Activated naive CD4-positive, alpha-beta T cell treated with anti-CD3 and anti-CD28 coated beads for 36 hours (primary cell): ENCODE results near the gene CKM. TPM values are rescaled to one million over a fixed set of nuclear protein-coding genes. Genes with fewer than 3 reads are reported as not detected.

ENCODE experiments used
- CTCF ChIA-PET: fragments of 350-600 bp; sonication (Branson Sonifier 250); formaldehyde crosslinking; loops from one replicate; lab custom pipeline; 2021; ENCODE audit warnings: antibody characterized with exemption; lab: Charles Lee
- DNase-seq: peaks from one replicate; pipeline ENCODE4 v3.0.0-alpha.2; 2020
- H3K27ac Mint-ChIP-seq: one replicate; pipeline ENCODE4 v1.8.0; 2021; ENCODE audit warnings: mild to moderate bottlenecking, mixed read lengths
- H3K27me3 Mint-ChIP-seq: one replicate; pipeline ENCODE4 v1.8.0; 2021; ENCODE audit warnings: low read depth, mixed read lengths
- H3K36me3 Mint-ChIP-seq: one replicate; pipeline ENCODE4 v1.8.0; 2021; ENCODE audit warnings: low read depth, mixed read lengths
- H3K4me1 Mint-ChIP-seq: one replicate; pipeline ENCODE4 v1.8.0; 2021; ENCODE audit warnings: low read depth, mixed read lengths
- H3K4me3 Mint-ChIP-seq: one replicate; pipeline ENCODE4 v1.8.0; 2021; ENCODE audit warnings: mild to moderate bottlenecking, moderate library complexity, mixed read lengths
- H3K9me3 Mint-ChIP-seq: one replicate; pipeline ENCODE4 v1.8.0; 2021; ENCODE audit warnings: mixed read lengths
- intact Hi-C: fragments of 100-400 bp; cut with micrococcal nuclease; formaldehyde crosslinking; loops from one replicate; pipeline ENCODE4 v1.15.1; 2023
- total RNA-seq, 2 experiments: library from RNA; stranded (reverse); gene quantifications; one replicate each; pipeline ENCODE4 v1.2.3, GENCODE V29; 2021

The CKM gene
- total RNA-seq, 2 experiments from 2014 or later = not detected

- DNase-seq = no peak
- CTCF ChIA-PET = no interaction called here
- no peak overlapping the region for H3K4me3 Mint-ChIP-seq
- H3K27me3 Mint-ChIP-seq = no peaks in the 10 kb centered on the region
- no peaks in the 10 kb centered on the region for H3K9me3 Mint-ChIP-seq
- H3K36me3 Mint-ChIP-seq = peaks cover 16% of the 10 kb centered on the region
- no peak overlapping the region for H3K27ac Mint-ChIP-seq
- intact Hi-C loops = no loop called here
- no peaks in the 10 kb centered on the region for H3K4me1 Mint-ChIP-seq
These were observed 32.7 kb upstream of the CKM start for GRCh38 chr19:45355402-45355801.

DNA sequence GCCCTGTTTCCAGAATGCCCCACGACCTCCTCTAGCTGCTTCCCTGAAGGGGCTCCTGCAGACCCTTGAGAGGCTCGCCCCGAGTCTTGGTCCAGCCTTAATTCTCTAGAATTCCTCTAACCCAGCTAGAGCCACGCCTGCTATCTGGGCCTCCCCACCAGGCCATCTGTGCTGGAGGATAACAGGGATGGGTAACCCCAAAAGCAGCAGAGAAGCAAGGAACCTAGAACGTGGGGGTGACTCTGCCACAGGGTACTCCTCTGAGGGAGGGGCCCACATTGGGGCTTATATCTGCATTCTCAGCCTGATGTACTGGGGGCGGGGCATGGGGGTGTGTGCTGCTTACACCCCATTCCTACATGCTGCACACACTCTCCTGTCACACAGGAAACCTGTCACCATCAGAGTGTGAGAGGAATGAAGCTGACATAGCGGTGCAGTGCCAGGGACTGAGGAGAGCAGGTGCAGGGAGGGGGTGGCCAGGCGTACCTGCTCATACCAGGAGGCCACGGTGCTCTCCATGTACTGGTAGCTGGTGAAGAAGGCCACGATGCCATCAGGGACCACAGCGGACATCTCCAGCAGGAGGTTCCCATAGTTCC, 31.7 kb upstream of the CKM start:
- CTCF ChIA-PET = no interaction called here
- intact Hi-C loops = no loop called here
- H3K27ac Mint-ChIP-seq = no peak overlapping the region
- no peaks in the 10 kb centered on the region for H3K9me3 Mint-ChIP-seq
- DNase-seq = no peak
- H3K4me1 Mint-ChIP-seq = no peaks in the 10 kb centered on the region
- H3K27me3 Mint-ChIP-seq = no peaks in the 10 kb centered on the region
- H3K4me3 Mint-ChIP-seq = no peak overlapping the region
- peaks cover 15% of the 10 kb centered on the region for H3K36me3 Mint-ChIP-seq

DNA sequence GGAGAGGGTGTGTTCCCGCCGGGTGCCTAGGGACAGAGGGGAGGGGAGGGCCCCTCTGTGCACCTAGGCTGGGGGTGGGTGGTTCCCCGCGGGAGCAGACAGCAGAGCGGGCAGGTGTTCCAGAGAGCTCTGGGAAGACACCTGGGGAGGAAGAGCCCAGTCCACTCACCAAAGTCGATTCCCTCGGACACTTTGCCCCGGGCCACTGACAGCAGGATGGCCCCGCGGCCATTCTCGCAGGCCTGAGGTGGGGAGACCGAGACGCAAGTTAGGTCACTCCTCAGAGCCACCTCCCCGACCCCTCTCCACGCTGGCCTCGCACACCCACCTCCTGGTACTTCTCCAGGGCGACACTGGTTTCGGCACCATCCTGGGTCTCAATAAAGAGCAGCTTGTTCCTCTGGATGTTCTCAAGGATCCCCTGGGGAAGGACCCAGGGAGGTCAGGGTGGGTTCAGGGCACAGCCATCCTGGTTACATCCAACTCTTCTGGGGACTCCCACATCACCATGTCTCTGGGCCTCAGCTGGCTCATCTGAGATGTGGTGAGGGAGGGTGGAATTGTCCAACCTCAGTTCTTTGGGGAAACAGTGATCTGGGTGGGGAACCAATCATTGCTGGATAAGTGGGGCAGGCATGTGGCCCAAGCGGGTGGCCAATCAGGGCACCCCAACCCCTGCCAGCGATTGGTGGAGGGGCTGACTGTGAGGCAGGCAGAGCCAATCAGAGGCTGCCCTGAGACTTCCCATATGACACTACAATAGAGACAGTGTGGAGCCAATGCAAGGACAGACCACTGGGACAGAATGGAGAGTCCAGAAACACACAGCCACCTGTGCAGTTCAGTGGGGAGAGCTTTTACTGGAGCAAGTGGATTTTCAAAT, 30.5 kb upstream of the CKM start:
- no peak for DNase-seq
- Mint-ChIP-seq H3K4me1 (no peaks in the 10 kb centered on the region), H3K27ac (no peak overlapping the region), H3K36me3 (peaks cover 15% of the 10 kb centered on the region), H3K9me3 (no peaks in the 10 kb centered on the region), H3K4me3 (no peak overlapping the region), H3K27me3 (no peaks in the 10 kb centered on the region)
- CTCF ChIA-PET = interaction anchor here (1.0 kb wide), 1 partner anchor 14 kb away, joined by 3 read pairs; no protein-coding TSS in a partner anchor
- intact Hi-C loops = no loop called here

DNA sequence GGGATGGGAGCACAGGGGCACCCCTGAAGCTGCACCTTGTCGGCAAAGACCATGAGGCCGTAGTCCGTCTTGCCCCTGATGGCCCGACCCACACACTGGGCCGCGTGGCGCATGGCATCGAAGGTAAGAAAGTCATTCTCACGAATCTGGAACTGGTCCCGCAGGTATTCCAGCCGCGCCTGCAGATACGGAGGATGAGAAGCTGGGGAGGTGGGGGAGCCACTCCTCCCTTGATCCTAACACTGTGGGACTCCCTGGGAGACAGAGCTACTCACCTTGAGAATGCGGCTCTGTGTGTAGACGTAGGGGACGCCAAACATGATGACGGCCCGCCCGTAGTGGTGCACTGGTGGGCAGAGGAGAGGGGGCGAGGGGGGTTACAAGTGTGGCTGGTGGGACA, 29.8 kb upstream of the CKM start:
- no peak overlapping the region for H3K27ac Mint-ChIP-seq
- CTCF ChIA-PET = interaction anchor here (1.0 kb wide), 1 partner anchor 13 kb away, joined by 3 read pairs; no protein-coding TSS in a partner anchor
- no peaks in the 10 kb centered on the region for H3K9me3 Mint-ChIP-seq
- peaks cover 15% of the 10 kb centered on the region for H3K36me3 Mint-ChIP-seq
- no peak overlapping the region for H3K4me3 Mint-ChIP-seq
- intact Hi-C loops = no loop called here
- DNase-seq = no peak
- no peaks in the 10 kb centered on the region for H3K27me3 Mint-ChIP-seq
- H3K4me1 Mint-ChIP-seq = no peaks in the 10 kb centered on the region

GRCh38 chr19:45352062-45352461, 29.4 kb upstream of the CKM start:
- Mint-ChIP-seq H3K9me3 (no peaks in the 10 kb centered on the region), H3K4me1 (no peaks in the 10 kb centered on the region), H3K36me3 (peaks cover 11% of the 10 kb centered on the region), H3K4me3 (no peak overlapping the region), H3K27me3 (no peaks in the 10 kb centered on the region), H3K27ac (no peak overlapping the region)
- intact Hi-C loops = no loop called here
- CTCF ChIA-PET = interaction anchor here (1.0 kb wide), 1 partner anchor 13 kb away, joined by 3 read pairs; no protein-coding TSS in a partner anchor
- no peak for DNase-seq

- no peak for DNase-seq
- H3K36me3 Mint-ChIP-seq = peaks cover 10% of the 10 kb centered on the region
- no peaks in the 10 kb centered on the region for H3K4me1 Mint-ChIP-seq
- no peak overlapping the region for H3K4me3 Mint-ChIP-seq
- intact Hi-C loops = no loop called here
- H3K27me3 Mint-ChIP-seq = no peaks in the 10 kb centered on the region
- no peaks in the 10 kb centered on the region for H3K9me3 Mint-ChIP-seq
- CTCF ChIA-PET = no interaction called here
- no peak overlapping the region for H3K27ac Mint-ChIP-seq
These were observed 28.8 kb upstream of the CKM start for GRCh38 chr19:45351401-45351952.

- CTCF ChIA-PET = interaction anchor here (0.6 kb wide), 1 partner anchor 362 kb away, joined by 3 read pairs; no protein-coding TSS in a partner anchor
- intact Hi-C loops = no loop called here
These were observed 27.9 kb upstream of the CKM start for GRCh38 chr19:45350477-45351058.

GRCh38 chr19:45349430-45349941, 26.8 kb upstream of the CKM start:
- Mint-ChIP-seq H3K9me3 (no peaks in the 10 kb centered on the region), H3K27me3 (peaks cover 13% of the 10 kb centered on the region), H3K36me3 (peaks cover 3% of the 10 kb centered on the region), H3K4me1 (no peaks in the 10 kb centered on the region), H3K27ac (no peak overlapping the region), H3K4me3 (no peak overlapping the region)
- CTCF ChIA-PET = no interaction called here
- DNase-seq = no peak
- intact Hi-C loops = no loop called here

More at GRCh38 chr19:45350477-45351058, 27.9 kb upstream of the CKM start:
- Mint-ChIP-seq H3K9me3 (no peaks in the 10 kb centered on the region), H3K36me3 (peaks cover 6% of the 10 kb centered on the region), H3K27me3 (peaks cover 7% of the 10 kb centered on the region), H3K27ac (peak overlapping the region; percentile 13), H3K4me1 (no peaks in the 10 kb centered on the region), H3K4me3 (no peak overlapping the region)
- no peak for DNase-seq

GRCh38 chr19:45349126-45349415, 26.4 kb upstream of the CKM start:
- Mint-ChIP-seq H3K4me3 (no peak overlapping the region), H3K36me3 (peaks cover 3% of the 10 kb centered on the region)

DNA sequence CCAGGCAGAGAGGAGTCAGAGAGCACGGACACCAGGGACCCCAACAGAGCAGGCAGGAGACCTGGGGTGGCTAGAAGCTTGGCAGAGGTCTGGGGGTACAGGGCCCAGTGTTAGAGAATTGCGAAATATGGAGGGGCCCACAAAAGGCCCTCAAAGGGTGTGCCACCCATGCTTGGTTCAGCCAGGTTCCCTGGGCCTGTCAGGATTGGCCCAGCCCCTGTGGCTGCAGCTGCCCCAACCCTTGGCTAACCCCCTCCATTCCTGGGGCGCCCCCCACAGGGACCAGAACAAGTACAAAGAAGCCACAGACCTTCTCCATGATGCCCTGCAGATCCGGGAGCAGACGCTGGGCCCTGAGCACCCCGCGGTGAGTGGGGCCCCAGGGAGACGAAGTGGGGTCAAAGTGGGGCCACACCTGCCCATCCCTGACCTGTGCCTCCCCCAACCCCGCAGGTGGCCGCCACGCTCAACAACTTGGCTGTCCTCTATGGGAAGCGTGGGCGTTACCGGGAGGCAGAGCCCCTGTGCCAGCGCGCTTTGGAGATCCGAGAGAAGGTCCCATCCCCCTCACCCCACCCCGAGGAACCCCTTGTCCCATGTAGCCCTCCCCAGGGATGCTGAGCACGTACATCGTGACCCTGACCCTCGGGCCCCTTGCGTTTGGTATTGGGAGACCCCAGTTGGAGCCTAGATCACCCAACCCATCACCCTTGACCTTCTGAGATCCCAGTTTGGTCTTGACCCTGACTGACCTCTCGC, 25.9 kb upstream of the CKM start:
- peaks cover 17% of the 10 kb centered on the region for H3K27me3 Mint-ChIP-seq
- H3K27ac Mint-ChIP-seq = no peak overlapping the region
- H3K4me3 Mint-ChIP-seq = no peak overlapping the region
- H3K4me1 Mint-ChIP-seq = no peaks in the 10 kb centered on the region
- DNase-seq = no peak
- no peaks in the 10 kb centered on the region for H3K9me3 Mint-ChIP-seq
- CTCF ChIA-PET = no interaction called here
- intact Hi-C loops = no loop called here
- peaks cover 2% of the 10 kb centered on the region for H3K36me3 Mint-ChIP-seq

More at GRCh38 chr19:45349126-45349415, 26.4 kb upstream of the CKM start:
- peaks cover 16% of the 10 kb centered on the region for H3K27me3 Mint-ChIP-seq
- no peaks in the 10 kb centered on the region for H3K9me3 Mint-ChIP-seq
- H3K27ac Mint-ChIP-seq = no peak overlapping the region
- intact Hi-C loops = no loop called here
- CTCF ChIA-PET = no interaction called here
- H3K4me1 Mint-ChIP-seq = no peaks in the 10 kb centered on the region
- no peak for DNase-seq

DNA sequence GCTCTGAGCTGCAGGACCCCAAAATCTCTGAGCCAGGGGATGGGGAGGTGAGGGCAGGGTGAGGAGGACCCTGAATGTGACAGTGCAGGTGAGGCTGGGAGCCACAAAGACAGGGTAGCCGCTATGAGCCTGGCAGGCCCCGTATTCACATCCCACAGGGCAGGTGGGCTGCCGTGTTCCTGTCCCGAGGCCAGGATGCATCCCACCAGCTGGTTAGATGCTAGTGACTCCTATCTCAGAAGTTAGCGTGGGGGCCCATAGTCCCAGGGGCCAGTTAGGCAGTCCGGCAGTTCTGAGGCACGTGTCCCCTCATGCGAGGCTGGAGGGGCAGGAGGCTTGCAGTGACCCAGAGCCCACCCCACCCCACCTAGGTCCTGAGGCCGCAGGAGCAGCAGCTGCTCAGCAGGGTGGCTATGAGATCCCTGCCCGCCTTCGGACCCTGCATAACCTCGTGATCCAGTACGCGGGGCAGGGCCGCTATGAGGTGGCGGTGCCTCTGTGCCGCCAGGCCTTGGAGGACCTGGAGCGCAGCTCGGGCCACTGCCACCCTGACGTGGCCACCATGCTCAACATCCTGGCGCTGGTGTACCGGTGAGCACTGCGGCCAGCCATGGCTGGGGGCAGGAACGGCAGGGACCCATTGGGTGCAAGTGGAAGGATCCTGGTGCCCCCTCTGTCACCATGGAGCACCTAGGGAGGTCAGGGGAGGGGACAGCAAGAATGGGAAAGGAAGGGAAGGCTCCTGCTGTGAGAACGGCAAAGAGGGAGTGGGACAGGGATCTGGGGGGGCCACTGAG, 25.1 kb upstream of the CKM start:
- no peak for DNase-seq
- no peaks in the 10 kb centered on the region for H3K36me3 Mint-ChIP-seq
- CTCF ChIA-PET = no interaction called here

More for the DNA sequence above, 25.1 kb upstream of the CKM start:
- Mint-ChIP-seq H3K4me1 (no peaks in the 10 kb centered on the region), H3K9me3 (no peaks in the 10 kb centered on the region), H3K4me3 (no peak overlapping the region), H3K27ac (no peak overlapping the region), H3K27me3 (peaks cover 18% of the 10 kb centered on the region)
- intact Hi-C loops = no loop called here
